Measurements from ENCODE around the gene USP36. TPM values are rescaled to one million over a fixed set of nuclear protein-coding genes. Genes with fewer than 3 reads are reported as not detected.

USP36 gene
- total and polyA plus RNA-seq, 9 of the 15 experiments (the other 6 are each of a cell fraction or from before 2014, with no cell fraction given) = 6.4 to 72.8 (median 22.5) TPM

DNA sequence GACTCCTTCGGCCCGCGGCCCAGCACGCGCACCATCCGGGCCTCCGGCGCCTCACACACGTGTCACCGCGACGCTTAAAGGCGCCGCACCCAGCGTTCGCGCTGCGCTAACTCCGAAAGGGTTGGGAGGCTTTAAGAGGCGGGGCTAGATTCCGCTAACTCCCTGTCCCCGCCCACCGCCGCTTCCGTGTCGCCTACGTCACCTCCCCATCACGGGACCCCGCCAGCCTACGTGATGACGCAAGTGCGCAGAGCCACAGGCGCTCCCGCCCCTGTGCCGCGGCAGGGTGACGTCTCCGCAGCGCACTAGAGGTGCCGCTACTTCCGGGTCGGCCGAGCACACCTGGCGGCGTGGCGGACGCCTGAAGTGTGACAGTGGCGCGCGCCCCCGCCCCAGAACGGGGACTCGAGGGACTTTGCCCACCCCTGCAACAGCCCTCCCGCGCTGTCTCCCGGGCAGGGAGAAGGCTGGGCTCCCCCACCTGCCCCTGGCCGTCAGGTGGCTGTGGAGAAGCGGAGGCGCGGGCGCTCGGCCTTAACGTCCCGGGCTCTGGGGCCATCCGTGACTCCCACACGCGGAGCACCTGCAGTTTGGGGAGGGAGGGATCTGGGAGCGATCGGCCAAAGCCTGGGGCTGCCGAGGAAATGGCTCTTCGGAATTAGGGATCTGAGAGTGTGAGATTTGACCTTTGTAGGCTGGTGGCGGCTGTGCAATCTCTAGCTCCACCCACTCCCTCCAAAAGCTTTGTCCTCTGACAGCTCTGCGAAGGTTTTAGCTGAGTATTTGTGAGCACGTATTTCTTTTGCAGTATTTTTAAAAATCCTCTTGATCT, at the start of gene USP36 (continued):
- TF ChIP-seq, protein P1, sequence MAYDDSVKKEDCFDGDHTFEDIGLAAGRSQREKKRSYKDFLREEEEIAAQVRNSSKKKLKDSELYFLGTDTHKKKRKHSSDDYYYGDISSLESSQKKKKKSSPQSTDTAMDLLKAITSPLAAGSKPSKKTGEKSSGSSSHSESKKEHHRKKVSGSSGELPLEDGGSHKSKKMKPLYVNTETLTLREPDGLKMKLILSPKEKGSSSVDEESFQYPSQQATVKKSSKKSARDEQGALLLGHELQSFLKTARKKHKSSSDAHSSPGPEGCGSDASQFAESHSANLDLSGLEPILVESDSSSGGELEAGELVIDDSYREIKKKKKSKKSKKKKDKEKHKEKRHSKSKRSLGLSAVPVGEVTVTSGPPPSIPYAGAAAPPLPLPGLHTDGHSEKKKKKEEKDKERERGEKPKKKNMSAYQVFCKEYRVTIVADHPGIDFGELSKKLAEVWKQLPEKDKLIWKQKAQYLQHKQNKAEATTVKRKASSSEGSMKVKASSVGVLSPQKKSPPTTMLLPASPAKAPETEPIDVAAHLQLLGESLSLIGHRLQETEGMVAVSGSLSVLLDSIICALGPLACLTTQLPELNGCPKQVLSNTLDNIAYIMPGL (CRISPR knock-in tag; IDR thresholded peaks at IDR 0.05) = no peak; the same call in 1 of the 2 replicates
- TF ChIP-seq SIRT6 (IDR thresholded peaks at IDR 0.05; ENCODE audit: low read depth, low read length) (no peak), SAP30 (IDR thresholded peaks at IDR 0.05; ENCODE audit: borderline replicate concordance, insufficient read depth, low read depth, low read length, poor library complexity, severe bottlenecking) (peak; percentile 56), BRF2 (IDR thresholded peaks at IDR 0.05; ENCODE audit: borderline replicate concordance, insufficient read depth, insufficient read length) (no peak), POLR2AphosphoS5 (IDR thresholded peaks at IDR 0.05; ENCODE audit: control insufficient read depth, insufficient read depth, low read depth, low read length) (peak; percentile 51), PRPF4 (IDR thresholded peaks at IDR 0.05; ENCODE audit: insufficient read depth, low read depth, low read length, poor library complexity, severe bottlenecking) (no peak), TRIM28 (IDR thresholded peaks at IDR 0.05) (peak; percentile 20; the same call in 1 of the 2 replicates), SMAD1 (IDR thresholded peaks at IDR 0.05; ENCODE audit: low read depth, low read length, partially characterized antibody) (no peak), ERF (CRISPR knock-in tag; IDR thresholded peaks at IDR 0.05) (0 out of 2 replicates have a peak, but pooled peaks have one; percentile 27), EP400 (IDR thresholded peaks at IDR 0.05) (peak; percentile 98), MIER1 (IDR thresholded peaks at IDR 0.05; ENCODE audit: low read depth) (no peak), ZNF316 (IDR thresholded peaks at IDR 0.05) (no peak), ZNF41 (CRISPR knock-in tag; conservative IDR thresholded peaks at IDR 0.05) (no peak), RBM22 (IDR thresholded peaks at IDR 0.05; ENCODE audit: low read depth, low read length, poor library complexity, severe bottlenecking) (peak; percentile 59), TEAD1 (CRISPR knock-in tag; IDR thresholded peaks at IDR 0.05) (peak; percentile 53 to 58; a peak in 1 of 4 replicates), ZFP1 (CRISPR knock-in tag; IDR thresholded peaks at IDR 0.05) (no peak), DNMT1 (IDR thresholded peaks at IDR 0.05) (no peak), MEIS2 (IDR thresholded peaks at IDR 0.05; ENCODE audit: partially characterized antibody) (peak; percentile 62), MYBL2 (IDR thresholded peaks at IDR 0.05; ENCODE audit: low read depth) (no peak), MYBL2 (CRISPR knock-in tag; IDR thresholded peaks at IDR 0.05; ENCODE audit: borderline replicate concordance) (no peak)
- TF ChIP-seq, protein P2, sequence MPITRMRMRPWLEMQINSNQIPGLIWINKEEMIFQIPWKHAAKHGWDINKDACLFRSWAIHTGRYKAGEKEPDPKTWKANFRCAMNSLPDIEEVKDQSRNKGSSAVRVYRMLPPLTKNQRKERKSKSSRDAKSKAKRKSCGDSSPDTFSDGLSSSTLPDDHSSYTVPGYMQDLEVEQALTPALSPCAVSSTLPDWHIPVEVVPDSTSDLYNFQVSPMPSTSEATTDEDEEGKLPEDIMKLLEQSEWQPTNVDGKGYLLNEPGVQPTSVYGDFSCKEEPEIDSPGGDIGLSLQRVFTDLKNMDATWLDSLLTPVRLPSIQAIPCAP (CRISPR knock-in tag; IDR thresholded peaks at IDR 0.05; ENCODE audit: borderline replicate concordance) = no peak

Data from K562 (cell line).